B cell (primary cell): ENCODE results near the gene FBXO42. TPM values are rescaled to one million over a fixed set of nuclear protein-coding genes. Genes with fewer than 3 reads are reported as not detected.
A peak's percentile ranks its signal among the peaks of the same experiment; 100 is the strongest.

Experiments used
- ATAC-seq: fragments of 200-7000 bp; cut with Tn5 transposase; one replicate; pipeline ENCODE4 v1.10.0; 2021; ENCODE audit warnings: low read depth, mild to moderate bottlenecking, moderate number of reproducible peaks, moderate library complexity
- CTCF ChIA-PET: fragments of 350-600 bp; sonication (Branson Sonifier 250); formaldehyde crosslinking; loops from one replicate; lab custom pipeline; 2021; ENCODE audit warnings: antibody characterized with exemption, inconsistent platforms; lab: Charles Lee
- POLR2A ChIA-PET: fragments of 350-600 bp; sonication (Branson Sonifier 250); formaldehyde crosslinking; loops from one replicate; lab custom pipeline; 2021; ENCODE audit warnings: antibody characterized with exemption; lab: Charles Lee
- DNase-seq: peaks from one replicate; pipeline ENCODE4 v3.0.0; 2013
- H2AFZ ChIP-seq: 2 replicates; pipeline ENCODE4 v1.6.1; 2012; ENCODE audit warnings: mild to moderate bottlenecking, low read depth, low read length; ENCODE audit not compliant: insufficient read depth, poor library complexity, severe bottlenecking
- H3K27ac ChIP-seq, 2 donors: 1 replicate in 1 of 2; 2 replicates in 1 of 2; pipeline ENCODE4 v1.5.1; 2012 to 2013; ENCODE audit warnings: low read length in 2 of 2, mild to moderate bottlenecking in 2 of 2, moderate library complexity in 1 of 2
- H3K27me3 ChIP-seq, 4 experiments: fragments of 200-600 bp in 1 of 4; sonication (generic) in 1 of 4; replicated peaks in 1 of 4; 1 replicate in 2 of 4; 2 replicates in 2 of 4; pipeline versions ENCODE4 v1.6.1 to v1.7.0; 2013 to 2016; ENCODE audit warnings: low read length in 3 of 4, mild to moderate bottlenecking in 2 of 4, mixed read lengths in 1 of 4, moderate library complexity in 1 of 4; ENCODE audit not compliant: insufficient read depth in 4 of 4, control insufficient read depth in 3 of 4; ENCODE audit errors: control extremely low read depth in 1 of 4
- H3K36me3 ChIP-seq, 2 experiments: replicated peaks in 1 of 2; 1 replicate in 1 of 2; 2 replicates in 1 of 2; pipeline versions ENCODE4 v1.6.1 to v1.7.1; 2013; ENCODE audit warnings: low read length in 1 of 2; ENCODE audit not compliant: insufficient read depth in 2 of 2, control insufficient read depth in 1 of 2; ENCODE audit errors: control extremely low read depth in 1 of 2, extremely low read depth in 1 of 2
- H3K4me1 ChIP-seq, 2 donors: fragments of 200-600 bp in 1 of 2; sonication (generic) in 1 of 2; 1 replicate in 1 of 2; 2 replicates in 1 of 2; pipeline versions ENCODE4 v1.5.1 to v1.6.1; 2013 to 2017; ENCODE audit warnings: low read length in 2 of 2; ENCODE audit not compliant: control insufficient read depth in 2 of 2, insufficient read depth in 2 of 2
- H3K4me2 ChIP-seq: replicated peaks from 2 replicates; pipeline ENCODE3; 2012; ENCODE audit warnings: mild to moderate bottlenecking, low read depth, low read length; ENCODE audit not compliant: poor library complexity, severe bottlenecking
- H3K4me3 ChIP-seq, 5 experiments: fragments of 200-600 bp in 1 of 5; sonication (generic) in 1 of 5; 1 replicate in 3 of 5; 2 replicates in 2 of 5; pipeline versions ENCODE4 v1.5.1 to v1.7.0; 2011 to 2016; ENCODE audit warnings: low read length in 4 of 5, mild to moderate bottlenecking in 4 of 5, low read depth in 2 of 5, control low read depth in 1 of 5, moderate library complexity in 1 of 5; ENCODE audit not compliant: insufficient read depth in 1 of 5; ENCODE audit errors: control extremely low read depth in 1 of 5, extremely low read depth in 1 of 5
- H3K79me2 ChIP-seq: fragments of 200-600 bp; sonication (generic); one replicate; pipeline ENCODE4 v1.6.0; 2016; ENCODE audit warnings: low read length; ENCODE audit not compliant: control insufficient read depth, insufficient read depth
- H3K9ac ChIP-seq: fragments of 200-600 bp; sonication (generic); 2 replicates; pipeline ENCODE4 v1.6.1; 2017; ENCODE audit warnings: mild to moderate bottlenecking, low read length, moderate library complexity
- H3K9me3 ChIP-seq, 3 donors: one replicate each; pipeline versions ENCODE4 v1.6.1 to v1.7.1; 2013; ENCODE audit warnings: low read length in 2 of 3; ENCODE audit not compliant: control insufficient read depth in 2 of 3, insufficient read depth in 1 of 3; ENCODE audit errors: control extremely low read depth in 1 of 3
- H4K20me1 ChIP-seq: 2 replicates; pipeline ENCODE4 v1.6.0; 2012; ENCODE audit warnings: mild to moderate bottlenecking, low read length; ENCODE audit not compliant: insufficient read depth, control insufficient read depth, poor library complexity, severe bottlenecking
- H3K27ac Mint-ChIP-seq: one replicate; pipeline ENCODE4 v1.8.0; 2021; ENCODE audit warnings: mixed read lengths
- H3K27me3 Mint-ChIP-seq: one replicate; pipeline ENCODE4 v1.8.0; 2021; ENCODE audit warnings: mixed read lengths
- H3K4me1 Mint-ChIP-seq: one replicate; pipeline ENCODE4 v1.8.0; 2021; ENCODE audit warnings: mixed read lengths
- H3K4me3 Mint-ChIP-seq: one replicate; pipeline ENCODE4 v1.8.0; 2021; ENCODE audit warnings: mixed read lengths
- H3K9me3 Mint-ChIP-seq: one replicate; pipeline ENCODE4 v1.8.0; 2022; ENCODE audit warnings: mixed read lengths; ENCODE audit not compliant: insufficient read depth
- EZH2 ChIP-seq: IDR thresholded peaks from 2 replicates; pipeline ENCODE4 v1.6.1; 2012; ENCODE audit warnings: borderline replicate concordance, low read depth, mild to moderate bottlenecking, moderate library complexity, low read length; ENCODE audit not compliant: insufficient read depth, poor library complexity, severe bottlenecking
- WGBS: methylation state at CpG from one replicate; pipeline ENCODE4 v1.1.5; 2013; ENCODE audit warnings: missing lambda C conversion rate; ENCODE audit not compliant: insufficient coverage; 5-methylcytosine and 5-hydroxymethylcytosine counted together
- intact Hi-C: fragments of 100-400 bp; cut with micrococcal nuclease; formaldehyde crosslinking; loops from one replicate; pipeline ENCODE4 v1.10.0; 2022
- polyA plus RNA-seq: library from polyadenylated mRNA; depleted of rRNA; stranded (reverse); fragments of >200 nt; gene quantifications from 2 replicates; pipeline ENCODE4 v1.2.3, GENCODE V29; 2012
- total RNA-seq, 2 donors: library from RNA; stranded (reverse); fragments of 120-200 nt in 1 of 2; gene quantifications; 1 replicate in 1 of 2; 2 replicates in 1 of 2; pipeline versions ENCODE4 v1.2.3 to v1.2.4, GENCODE V29; 2013 to 2022
- TF ChIP-seq, protein P1 (sequence below): fragments of 200-600 bp; IDR thresholded peaks from one replicate; pipeline ENCODE4 v1.8.0; 2022; ENCODE audit warnings: antibody characterized with exemption, mild to moderate bottlenecking

FBXO42 gene
- total and polyA plus RNA-seq, 2 donors (not counting 1 experiment from before 2014, with no cell fraction given): 17.2 to 33.1 TPM

GRCh38 chr1:16221499-16221898 is 130.8 kb downstream of the FBXO42 start:
- TF ChIP-seq EZH2: no peak
- TF ChIP-seq, protein P1, sequence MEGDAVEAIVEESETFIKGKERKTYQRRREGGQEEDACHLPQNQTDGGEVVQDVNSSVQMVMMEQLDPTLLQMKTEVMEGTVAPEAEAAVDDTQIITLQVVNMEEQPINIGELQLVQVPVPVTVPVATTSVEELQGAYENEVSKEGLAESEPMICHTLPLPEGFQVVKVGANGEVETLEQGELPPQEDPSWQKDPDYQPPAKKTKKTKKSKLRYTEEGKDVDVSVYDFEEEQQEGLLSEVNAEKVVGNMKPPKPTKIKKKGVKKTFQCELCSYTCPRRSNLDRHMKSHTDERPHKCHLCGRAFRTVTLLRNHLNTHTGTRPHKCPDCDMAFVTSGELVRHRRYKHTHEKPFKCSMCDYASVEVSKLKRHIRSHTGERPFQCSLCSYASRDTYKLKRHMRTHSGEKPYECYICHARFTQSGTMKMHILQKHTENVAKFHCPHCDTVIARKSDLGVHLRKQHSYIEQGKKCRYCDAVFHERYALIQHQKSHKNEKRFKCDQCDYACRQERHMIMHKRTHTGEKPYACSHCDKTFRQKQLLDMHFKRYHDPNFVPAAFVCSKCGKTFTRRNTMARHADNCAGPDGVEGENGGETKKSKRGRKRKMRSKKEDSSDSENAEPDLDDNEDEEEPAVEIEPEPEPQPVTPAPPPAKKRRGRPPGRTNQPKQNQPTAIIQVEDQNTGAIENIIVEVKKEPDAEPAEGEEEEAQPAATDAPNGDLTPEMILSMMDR: no peak

GRCh38 chr1:16219968-16220500 is 132.2 kb downstream of the FBXO42 start:
- H3K27ac Mint-ChIP-seq: no peak overlapping the region
- no peak overlapping the region for H3K4me3 Mint-ChIP-seq
- peak overlapping the region; percentile 38 for H2AFZ ChIP-seq
- H3K9me3 ChIP-seq: peaks cover 0 to 8% (median 0%) of the 10 kb centered on the region in 3 donors
- TF ChIP-seq, protein P1: no peak
- no peak for TF ChIP-seq EZH2
- no peaks in the 10 kb centered on the region for H3K79me2 ChIP-seq
- WGBS: 96% methylated on average over 4 of the region's 4 CpGs
- H3K27me3 ChIP-seq: peaks cover 0 to under 1% (median 0%) of the 10 kb centered on the region in 4 experiments
- intact Hi-C loops: loop anchor here (5.0 kb wide), 1 partner anchor 132 kb away; the partner anchor contains the start of gene FBXO42
- H3K9me3 Mint-ChIP-seq: no peaks in the 10 kb centered on the region
- POLR2A ChIA-PET: no interaction called here
- H3K4me1 ChIP-seq: peaks cover 14 to 21% of the 10 kb centered on the region in 2 donors
- ATAC-seq (no peak), DNase-seq (no peak)
- no peak overlapping the region for H3K4me2 ChIP-seq
- H4K20me1 ChIP-seq: no peaks in the 10 kb centered on the region
- no peak overlapping the region for H3K4me3 ChIP-seq
- no peaks in the 10 kb centered on the region for H3K36me3 ChIP-seq
- H3K27me3 Mint-ChIP-seq: peaks cover 7% of the 10 kb centered on the region
- H3K9ac ChIP-seq: no peak overlapping the region
- CTCF ChIA-PET: no interaction called here
- peaks cover 19% of the 10 kb centered on the region for H3K4me1 Mint-ChIP-seq
- no peak overlapping the region for H3K27ac ChIP-seq

More at GRCh38 chr1:16221499-16221898, 130.8 kb downstream of the FBXO42 start:
- peaks cover 5 to 11% of the 10 kb centered on the region in 2 donors for H3K4me1 ChIP-seq
- ATAC-seq (no peak), DNase-seq (no peak)
- no peak overlapping the region for H2AFZ ChIP-seq
- no peak overlapping the region for H3K4me3 ChIP-seq
- H3K4me2 ChIP-seq: no peak overlapping the region
- no peaks in the 10 kb centered on the region for H3K79me2 ChIP-seq
- H3K9ac ChIP-seq: no peak overlapping the region
- peaks cover 0 to 15% (median 6%) of the 10 kb centered on the region in 4 experiments for H3K27me3 ChIP-seq
- H4K20me1 ChIP-seq: no peaks in the 10 kb centered on the region
- peaks cover 18% of the 10 kb centered on the region for H3K27me3 Mint-ChIP-seq
- H3K9me3 ChIP-seq: peaks cover 0 to 7% (median 0%) of the 10 kb centered on the region in 3 donors
- POLR2A ChIA-PET: no interaction called here
- H3K9me3 Mint-ChIP-seq: no peaks in the 10 kb centered on the region
- H3K4me3 Mint-ChIP-seq: no peak overlapping the region
- no peak overlapping the region for H3K27ac ChIP-seq
- WGBS: 100% methylated on average over 1 of the region's 1 CpG
- CTCF ChIA-PET: interaction anchor here (1.0 kb wide), 1 partner anchor 14 kb away, joined by 3 read pairs; no protein-coding TSS in a partner anchor
- intact Hi-C loops: no loop called here
- no peaks in the 10 kb centered on the region for H3K36me3 ChIP-seq
- no peak overlapping the region for H3K27ac Mint-ChIP-seq
- peaks cover 10% of the 10 kb centered on the region for H3K4me1 Mint-ChIP-seq
